SU-DHL-6 (cell line): ENCODE measurements around the gene NPAS2.

Experiments used
- CTCF ChIP-seq: fragments of 200-600 bp; sonication (generic); IDR thresholded peaks from one replicate; pipeline ENCODE4 v1.5.1; 2017; ENCODE audit warnings: antibody characterized with exemption, mild to moderate bottlenecking, low read length, moderate library complexity; ENCODE audit not compliant: insufficient read depth, poor library complexity, severe bottlenecking
- EZH2phosphoT487 ChIP-seq: fragments of 200-600 bp; sonication (generic), shearing (Covaris generic); conservative IDR thresholded peaks from 2 replicates; pipeline ENCODE4 v1.6.1; 2018; ENCODE audit warnings: mild to moderate bottlenecking, antibody characterized with exemption, low read length, moderate library complexity, mixed read lengths

DNA sequence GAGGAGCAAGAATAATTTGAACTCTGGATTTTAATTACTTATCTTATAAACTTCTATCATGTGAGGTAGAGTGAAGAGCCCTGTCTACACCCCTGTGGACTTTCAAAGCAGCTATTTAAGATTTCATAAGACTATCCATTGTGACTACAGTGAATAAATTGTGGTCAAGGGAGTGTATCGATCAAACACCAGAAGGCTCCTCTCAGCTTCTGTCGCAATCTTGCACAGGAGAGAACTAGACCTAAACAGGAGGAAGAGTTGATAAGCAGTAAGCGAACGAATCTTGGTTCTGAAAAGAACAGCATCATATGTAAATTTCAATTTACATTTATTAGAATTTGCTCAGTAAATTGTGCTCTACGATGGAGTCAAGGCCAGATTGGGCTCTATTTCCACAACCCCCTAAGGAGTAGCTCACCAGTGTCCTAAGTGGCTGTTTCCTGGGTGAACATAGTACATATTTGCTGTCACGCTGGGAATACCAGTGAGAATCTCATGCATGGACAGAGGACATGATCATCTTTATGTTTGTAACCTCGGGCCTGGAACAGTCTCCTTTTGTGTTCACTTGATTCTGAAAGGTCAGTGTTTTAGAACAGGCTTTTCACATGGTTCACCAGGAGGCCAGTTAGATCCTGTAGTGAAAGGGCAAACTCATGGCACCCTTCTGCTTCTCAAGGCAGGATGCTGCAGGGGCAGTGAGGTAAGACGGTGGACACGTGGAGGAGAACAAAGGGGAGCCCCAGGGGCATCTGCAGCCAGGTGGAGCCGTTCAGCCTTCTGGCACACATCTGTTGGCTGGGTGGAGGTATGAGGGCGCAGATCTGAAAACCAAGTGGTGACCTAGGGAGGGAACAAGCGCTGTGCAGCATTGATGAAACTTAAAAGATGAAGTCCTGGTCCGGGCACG, 33.3 kb downstream of the NPAS2 start:
- no peak for TF ChIP-seq CTCF
- TF ChIP-seq EZH2phosphoT487, result no peak
